ENCODE data around the gene MCM3AP.

Gene MCM3AP

GRCh38 chr21:46207920-46208591 is 77.4 kb downstream of the MCM3AP start:
- Histone ChIP-seq H3K9ac (ENCODE audit: low read length) (no peak overlapping the region), H3K79me2 (ENCODE audit: insufficient read depth, low read length) (no peaks in the 10 kb centered on the region), H3K9me3 (ENCODE audit: insufficient read depth, low read length) (no peaks in the 10 kb centered on the region), H3K27ac (ENCODE audit: low read depth, low read length) (no peak overlapping the region), H4K20me1 (ENCODE audit: low read depth, low read length) (no peaks in the 10 kb centered on the region), H3K9me2 (replicated peaks; ENCODE audit: insufficient read depth, low read length) (no peaks in the 10 kb centered on the region), H3F3A (ENCODE audit: insufficient read depth) (no peaks in the 10 kb centered on the region), H3K27me3 (ENCODE audit: low read length) (no peaks in the 10 kb centered on the region), H2AFZ (ENCODE audit: low read depth, low read length, severe bottlenecking) (no peak overlapping the region), H3K4me3 (ENCODE audit: insufficient read depth, low read length, poor library complexity, severe bottlenecking) (no peak overlapping the region), H3K36me3 (ENCODE audit: low read length) (peaks cover 4% of the 10 kb centered on the region; the same call in 1 of the 2 replicates), H3K4me2 (ENCODE audit: low read depth, low read length, poor library complexity, severe bottlenecking) (no peak overlapping the region)
- no peak for TF ChIP-seq EZH2phosphoT487 (conservative IDR thresholded peaks at IDR 0.05; ENCODE audit: low read length)
- no peak for TF ChIP-seq CTCF (IDR thresholded peaks at IDR 0.05; ENCODE audit: insufficient read depth, low read length, poor library complexity, severe bottlenecking)

- H3K27me3 ChIP-seq (ENCODE audit: low read length) = no peaks in the 10 kb centered on the region
- H3K36me3 ChIP-seq (ENCODE audit: low read length) = peaks cover 4% of the 10 kb centered on the region; the same call in 1 of the 2 replicates
- H3K9me2 ChIP-seq (replicated peaks; ENCODE audit: insufficient read depth, low read length) = no peaks in the 10 kb centered on the region
- H3K27ac ChIP-seq (ENCODE audit: low read depth, low read length) = no peak overlapping the region
- H3K79me2 ChIP-seq (ENCODE audit: insufficient read depth, low read length) = no peaks in the 10 kb centered on the region
- no peaks in the 10 kb centered on the region for H3K9me3 ChIP-seq (ENCODE audit: insufficient read depth, low read length)
- no peak overlapping the region for H3K9ac ChIP-seq (ENCODE audit: low read length)
- no peak overlapping the region for H3K4me2 ChIP-seq (ENCODE audit: low read depth, low read length, poor library complexity, severe bottlenecking)
- H4K20me1 ChIP-seq (ENCODE audit: low read depth, low read length) = no peaks in the 10 kb centered on the region
- H2AFZ ChIP-seq (ENCODE audit: low read depth, low read length, severe bottlenecking) = no peak overlapping the region
- H3F3A ChIP-seq (ENCODE audit: insufficient read depth) = no peaks in the 10 kb centered on the region
- no peak for TF ChIP-seq CTCF (IDR thresholded peaks at IDR 0.05; ENCODE audit: insufficient read depth, low read length, poor library complexity, severe bottlenecking)
- TF ChIP-seq EZH2phosphoT487 (conservative IDR thresholded peaks at IDR 0.05; ENCODE audit: low read length) = no peak
- no peak overlapping the region for H3K4me3 ChIP-seq (ENCODE audit: insufficient read depth, low read length, poor library complexity, severe bottlenecking)
These were observed 78.1 kb downstream of the MCM3AP start for GRCh38 chr21:46207006-46207919.

GRCh38 chr21:46206163-46207005 is 79.0 kb downstream of the MCM3AP start:
- no peaks in the 10 kb centered on the region for H3K9me2 ChIP-seq (replicated peaks; ENCODE audit: insufficient read depth, low read length)
- H4K20me1 ChIP-seq (ENCODE audit: low read depth, low read length) = no peaks in the 10 kb centered on the region
- H3K36me3 ChIP-seq (ENCODE audit: low read length) = peaks cover 4% of the 10 kb centered on the region; the same call in 1 of the 2 replicates
- no peak overlapping the region for H3K4me3 ChIP-seq (ENCODE audit: insufficient read depth, low read length, poor library complexity, severe bottlenecking)
- TF ChIP-seq CTCF (IDR thresholded peaks at IDR 0.05; ENCODE audit: insufficient read depth, low read length, poor library complexity, severe bottlenecking) (no peak), EZH2phosphoT487 (conservative IDR thresholded peaks at IDR 0.05; ENCODE audit: low read length) (no peak)
- no peaks in the 10 kb centered on the region for H3K9me3 ChIP-seq (ENCODE audit: insufficient read depth, low read length)
- no peak overlapping the region for H3K9ac ChIP-seq (ENCODE audit: low read length)
- H3F3A ChIP-seq (ENCODE audit: insufficient read depth) = no peaks in the 10 kb centered on the region
- H3K27me3 ChIP-seq (ENCODE audit: low read length) = no peaks in the 10 kb centered on the region
- H3K79me2 ChIP-seq (ENCODE audit: insufficient read depth, low read length) = no peaks in the 10 kb centered on the region
- no peak overlapping the region for H2AFZ ChIP-seq (ENCODE audit: low read depth, low read length, severe bottlenecking)
- no peak overlapping the region for H3K4me2 ChIP-seq (ENCODE audit: low read depth, low read length, poor library complexity, severe bottlenecking)
- no peak overlapping the region for H3K27ac ChIP-seq (ENCODE audit: low read depth, low read length)

Measured in SU-DHL-6 (cell line).